ENCODE data around the gene GIGYF2. TPM values are rescaled to one million over a fixed set of nuclear protein-coding genes. Genes with fewer than 3 reads are reported as not detected.
A peak's percentile ranks its signal among the peaks of the same experiment; 100 is the strongest.

Gene GIGYF2
- total and polyA plus RNA-seq, 2 of the 13 experiments (the other 11 are each of a cell fraction or from before 2014, with no cell fraction given) = 44.9 to 73.5 TPM

DNA sequence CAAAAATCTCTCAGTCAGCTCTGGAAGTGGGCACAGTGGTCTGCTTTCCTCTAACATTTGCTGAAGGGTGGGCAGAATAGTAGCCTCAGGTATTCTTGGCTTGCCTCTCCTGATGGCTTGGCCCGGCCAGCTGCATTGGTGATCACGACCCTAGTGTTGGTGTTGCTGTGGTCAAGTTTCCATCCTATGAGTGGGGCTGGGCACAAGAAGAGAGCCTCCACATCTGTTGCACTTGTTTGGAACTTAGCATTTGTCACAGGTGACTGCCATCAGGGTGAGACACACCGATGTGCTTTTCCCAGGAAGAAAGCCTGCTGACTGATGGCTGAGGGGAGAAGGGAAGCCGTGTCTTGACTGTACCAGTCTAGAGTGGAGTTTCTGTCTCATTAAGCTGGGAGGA is 139.8 kb downstream of the GIGYF2 start:
- Histone ChIP-seq H3K4me3 (replicated peaks in 1 of 3; ENCODE audit: insufficient read depth in 1 of 3, low read depth in 2 of 3, low read length in 3 of 3) (no peak overlapping the region), H4K20me1 (ENCODE audit: insufficient read depth, low read length) (no peaks in the 10 kb centered on the region), H3K27me3 (ENCODE audit: control insufficient read depth in 1 of 2, insufficient read depth in 2 of 2, low read length in 2 of 2) (no peaks in the 10 kb centered on the region), H2AFZ (ENCODE audit: low read length) (no peak overlapping the region), H3K9me3 (ENCODE audit: low read length) (no peaks in the 10 kb centered on the region), H3K4me1 (ENCODE audit: insufficient read depth, low read length) (peaks cover 13% of the 10 kb centered on the region), H3K27ac (ENCODE audit: extremely low read length, insufficient read depth, low read length) (no peak overlapping the region), H3K4me2 (ENCODE audit: low read depth, low read length) (no peak overlapping the region), H3K9ac (ENCODE audit: insufficient read depth, low read depth, low read length) (no peak overlapping the region), H3K79me2 (ENCODE audit: insufficient read depth, low read length) (no peaks in the 10 kb centered on the region), H3K36me3 (replicated peaks in 1 of 2; ENCODE audit: control insufficient read depth in 1 of 2, insufficient read depth in 2 of 2, low read length in 2 of 2) (peaks cover 51 to 87% of the 10 kb centered on the region in 2 experiments)
- ATAC-seq (no peak; the same call in 2 of the 3 replicates), DNase-seq (ENCODE audit: low spot score) (no peak), FAIRE-seq (no peak)
- TF ChIP-seq JUNB (CRISPR knock-in tag; IDR thresholded peaks at IDR 0.05; ENCODE audit: borderline replicate concordance) (no peak), RBM22 (optimal IDR thresholded peaks at IDR 0.05; ENCODE audit: low read length) (peak; percentile 83)
- POLR2A ChIA-PET = no interaction called here
- CTCF ChIA-PET (ENCODE audit: low intra/inter-chr PET ratio, low total read pairs) = no interaction called here
- no TSS peak for BruUV-seq (replicated peaks)
- intact Hi-C loops (cut with micrococcal nuclease; ENCODE audit: unreplicated experiment) (no loop called here), in situ Hi-C loops (cut with HindIII; ENCODE audit: extremely low pct_ligation_motif_present, low pct_unique_long_range_greater_than_20kb) (no loop called here)
- 96% methylated on average over 4 of the region's 4 CpGs for WGBS (ENCODE audit: low lambda C conversion rate)

- Histone ChIP-seq H3K4me1 (ENCODE audit: insufficient read depth, low read length) (peaks cover 13% of the 10 kb centered on the region), H3K4me3 (replicated peaks in 1 of 3; ENCODE audit: insufficient read depth in 1 of 3, low read depth in 2 of 3, low read length in 3 of 3) (no peak overlapping the region), H3K4me2 (ENCODE audit: low read depth, low read length) (no peak overlapping the region; the same call in 1 of the 2 replicates), H3K9ac (ENCODE audit: insufficient read depth, low read depth, low read length) (no peak overlapping the region), H4K20me1 (ENCODE audit: insufficient read depth, low read length) (no peaks in the 10 kb centered on the region), H3K36me3 (replicated peaks in 1 of 2; ENCODE audit: control insufficient read depth in 1 of 2, insufficient read depth in 2 of 2, low read length in 2 of 2) (peaks cover 45 to 82% of the 10 kb centered on the region in 2 experiments), H3K79me2 (ENCODE audit: insufficient read depth, low read length) (no peaks in the 10 kb centered on the region), H2AFZ (ENCODE audit: low read length) (no peak overlapping the region), H3K27me3 (ENCODE audit: control insufficient read depth in 1 of 2, insufficient read depth in 2 of 2, low read length in 2 of 2) (no peaks in the 10 kb centered on the region), H3K9me3 (ENCODE audit: low read length) (no peaks in the 10 kb centered on the region), H3K27ac (ENCODE audit: extremely low read length, insufficient read depth, low read length) (peak overlapping the region; percentile 3)
- BruUV-seq (replicated peaks) = no TSS peak
- DNase-seq (ENCODE audit: low spot score) = peak; percentile 33
- no peak for TF ChIP-seq YEATS4 (CRISPR knock-in tag; IDR thresholded peaks at IDR 0.05; ENCODE audit: borderline replicate concordance)
- peak; percentile 25; the same call in 1 of the 2 replicates for TF ChIP-seq ARID5B (CRISPR knock-in tag; IDR thresholded peaks at IDR 0.05)
- peak; percentile 24; the same call in 1 of the 2 replicates for TF ChIP-seq SOX5 (CRISPR knock-in tag; IDR thresholded peaks at IDR 0.05; ENCODE audit: borderline replicate concordance)
- TF ChIP-seq, protein P1, sequence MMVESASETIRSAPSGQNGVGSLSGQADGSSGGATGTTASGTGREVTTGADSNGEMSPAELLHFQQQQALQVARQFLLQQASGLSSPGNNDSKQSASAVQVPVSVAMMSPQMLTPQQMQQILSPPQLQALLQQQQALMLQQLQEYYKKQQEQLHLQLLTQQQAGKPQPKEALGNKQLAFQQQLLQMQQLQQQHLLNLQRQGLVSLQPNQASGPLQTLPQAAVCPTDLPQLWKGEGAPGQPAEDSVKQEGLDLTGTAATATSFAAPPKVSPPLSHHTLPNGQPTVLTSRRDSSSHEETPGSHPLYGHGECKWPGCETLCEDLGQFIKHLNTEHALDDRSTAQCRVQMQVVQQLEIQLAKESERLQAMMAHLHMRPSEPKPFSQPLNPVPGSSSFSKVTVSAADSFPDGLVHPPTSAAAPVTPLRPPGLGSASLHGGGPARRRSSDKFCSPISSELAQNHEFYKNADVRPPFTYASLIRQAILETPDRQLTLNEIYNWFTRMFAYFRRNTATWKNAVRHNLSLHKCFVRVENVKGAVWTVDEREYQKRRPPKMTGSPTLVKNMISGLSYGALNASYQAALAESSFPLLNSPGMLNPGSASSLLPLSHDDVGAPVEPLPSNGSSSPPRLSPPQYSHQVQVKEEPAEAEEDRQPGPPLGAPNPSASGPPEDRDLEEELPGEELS (CRISPR knock-in tag; IDR thresholded peaks at IDR 0.05) = no peak
- TF ChIP-seq ETV5 (CRISPR knock-in tag; IDR thresholded peaks at IDR 0.05; ENCODE audit: borderline replicate concordance) = peak; percentile 73; the same call in 1 of the 2 replicates
- peak; percentile 74 for TF ChIP-seq FOSL2 (CRISPR knock-in tag; IDR thresholded peaks at IDR 0.05)
- TF ChIP-seq, protein P2, sequence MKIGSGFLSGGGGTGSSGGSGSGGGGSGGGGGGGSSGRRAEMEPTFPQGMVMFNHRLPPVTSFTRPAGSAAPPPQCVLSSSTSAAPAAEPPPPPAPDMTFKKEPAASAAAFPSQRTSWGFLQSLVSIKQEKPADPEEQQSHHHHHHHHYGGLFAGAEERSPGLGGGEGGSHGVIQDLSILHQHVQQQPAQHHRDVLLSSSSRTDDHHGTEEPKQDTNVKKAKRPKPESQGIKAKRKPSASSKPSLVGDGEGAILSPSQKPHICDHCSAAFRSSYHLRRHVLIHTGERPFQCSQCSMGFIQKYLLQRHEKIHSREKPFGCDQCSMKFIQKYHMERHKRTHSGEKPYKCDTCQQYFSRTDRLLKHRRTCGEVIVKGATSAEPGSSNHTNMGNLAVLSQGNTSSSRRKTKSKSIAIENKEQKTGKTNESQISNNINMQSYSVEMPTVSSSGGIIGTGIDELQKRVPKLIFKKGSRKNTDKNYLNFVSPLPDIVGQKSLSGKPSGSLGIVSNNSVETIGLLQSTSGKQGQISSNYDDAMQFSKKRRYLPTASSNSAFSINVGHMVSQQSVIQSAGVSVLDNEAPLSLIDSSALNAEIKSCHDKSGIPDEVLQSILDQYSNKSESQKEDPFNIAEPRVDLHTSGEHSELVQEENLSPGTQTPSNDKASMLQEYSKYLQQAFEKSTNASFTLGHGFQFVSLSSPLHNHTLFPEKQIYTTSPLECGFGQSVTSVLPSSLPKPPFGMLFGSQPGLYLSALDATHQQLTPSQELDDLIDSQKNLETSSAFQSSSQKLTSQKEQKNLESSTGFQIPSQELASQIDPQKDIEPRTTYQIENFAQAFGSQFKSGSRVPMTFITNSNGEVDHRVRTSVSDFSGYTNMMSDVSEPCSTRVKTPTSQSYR (CRISPR knock-in tag; IDR thresholded peaks at IDR 0.05; ENCODE audit: borderline replicate concordance) = peak; percentile 68; the same call in 1 of the 2 replicates
- TF ChIP-seq RBM22 (optimal IDR thresholded peaks at IDR 0.05; ENCODE audit: low read length) = peak; percentile 39
- in situ Hi-C loops (cut with HindIII; ENCODE audit: extremely low pct_ligation_motif_present, low pct_unique_long_range_greater_than_20kb) (no loop called here), intact Hi-C loops (cut with micrococcal nuclease; ENCODE audit: unreplicated experiment) (no loop called here)
- WGBS (ENCODE audit: low lambda C conversion rate) = 94% methylated on average over 2 of the region's 2 CpGs
- ATAC-seq = no peak; the same call in 2 of the 3 replicates
- no peak for FAIRE-seq
- POLR2A ChIA-PET = no interaction called here
- CTCF ChIA-PET (ENCODE audit: low intra/inter-chr PET ratio, low total read pairs) = no interaction called here
Measured at GRCh38 chr2:232838406-232838874, 141.3 kb downstream of the GIGYF2 start.
